Fibroblast of villous mesenchyme (primary cell): ENCODE results near the gene TMEM123. TPM values are rescaled to one million over a fixed set of nuclear protein-coding genes. Genes with fewer than 3 reads are reported as not detected.

Source experiments
- DNase-seq: peaks from one replicate; pipeline ENCODE4 v3.0.0-alpha.2; 2010; ENCODE audit warnings: low read depth
- H3K4me3 ChIP-seq: 2 replicates; pipeline ENCODE4 v1.5.1; 2011; ENCODE audit warnings: low read depth, mild to moderate bottlenecking, low read length
- CTCF ChIP-seq: IDR thresholded peaks from 2 replicates; pipeline ENCODE4 v1.5.1; 2012; ENCODE audit warnings: low read depth, mild to moderate bottlenecking, low read length; ENCODE audit not compliant: insufficient read depth
- total RNA-seq: library from RNA; depleted of rRNA; stranded (reverse); fragments of >200 nt; gene quantifications from 2 replicates; pipeline ENCODE4 v1.2.3, GENCODE V29; 2012

Gene TMEM123
- total RNA-seq, 1 donor = 89.8 TPM

- peak; percentile 38 for DNase-seq
- TF ChIP-seq CTCF = no peak
- H3K4me3 ChIP-seq = no peak overlapping the region
These were observed 6.0 kb upstream of the TMEM123 start for GRCh38 chr11:102458548-102458947.

GRCh38 chr11:102457865-102458264 is 5.3 kb upstream of the TMEM123 start:
- no peak for TF ChIP-seq CTCF
- no peak for DNase-seq
- H3K4me3 ChIP-seq = no peak overlapping the region

GRCh38 chr11:102457056-102457677 is 4.6 kb upstream of the TMEM123 start:
- H3K4me3 ChIP-seq = no peak overlapping the region
- TF ChIP-seq CTCF = no peak
- no peak for DNase-seq

GRCh38 chr11:102456381-102456780 is 3.8 kb upstream of the TMEM123 start:
- peak; percentile 59 for DNase-seq
- no peak overlapping the region for H3K4me3 ChIP-seq
- TF ChIP-seq CTCF = no peak

- no peak overlapping the region for H3K4me3 ChIP-seq
- no peak for DNase-seq
- TF ChIP-seq CTCF = no peak
These were observed 1.4 kb upstream of the TMEM123 start for GRCh38 chr11:102453921-102454320.

GRCh38 chr11:102453302-102453695 is 734 bp upstream of the TMEM123 start:
- no peak for TF ChIP-seq CTCF
- no peak for DNase-seq

GRCh38 chr11:102451681-102452460 is 694 bp downstream of the TMEM123 start:
- TF ChIP-seq CTCF = peak; percentile 6
- DNase-seq = peak; percentile 63
- H3K4me3 ChIP-seq = peak overlapping the region; percentile 90

More at GRCh38 chr11:102453302-102453695, 734 bp upstream of the TMEM123 start:
- H3K4me3 ChIP-seq = peak overlapping the region; percentile 90
